ENCODE data around the gene ZNF581. TPM values are rescaled to one million over a fixed set of nuclear protein-coding genes. Genes with fewer than 3 reads are reported as not detected.
A peak's percentile ranks its signal among the peaks of the same experiment; 100 is the strongest.

ZNF581 gene
- polyA plus RNA-seq, 12 donors, result 17.9 to 33.7 (median 21.9) TPM; not detected in 1

DNA sequence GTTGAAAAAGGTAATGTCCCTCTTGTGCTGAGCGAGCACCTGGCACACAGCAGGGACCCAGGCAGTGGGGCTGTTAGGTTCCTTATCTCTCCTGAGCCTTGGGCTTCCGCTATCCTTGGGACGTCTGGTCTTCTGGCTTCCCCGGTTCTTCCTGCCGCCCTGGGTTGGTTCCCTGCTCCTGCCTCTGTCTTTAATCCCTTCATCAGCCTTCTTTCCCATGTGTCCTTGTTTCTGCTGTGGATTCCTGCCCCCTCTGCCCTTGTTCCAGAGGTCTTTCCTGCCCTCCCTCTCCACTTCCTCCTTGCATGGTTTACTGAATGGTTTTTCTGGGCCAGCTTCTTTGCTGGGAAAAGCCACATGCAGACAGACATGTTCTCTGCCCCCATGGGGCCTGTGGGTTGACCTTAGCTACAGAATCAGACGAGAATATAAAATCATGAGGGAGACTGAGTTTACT, 34.2 kb downstream of the ZNF581 start:
- no peak for DNase-seq

DNA sequence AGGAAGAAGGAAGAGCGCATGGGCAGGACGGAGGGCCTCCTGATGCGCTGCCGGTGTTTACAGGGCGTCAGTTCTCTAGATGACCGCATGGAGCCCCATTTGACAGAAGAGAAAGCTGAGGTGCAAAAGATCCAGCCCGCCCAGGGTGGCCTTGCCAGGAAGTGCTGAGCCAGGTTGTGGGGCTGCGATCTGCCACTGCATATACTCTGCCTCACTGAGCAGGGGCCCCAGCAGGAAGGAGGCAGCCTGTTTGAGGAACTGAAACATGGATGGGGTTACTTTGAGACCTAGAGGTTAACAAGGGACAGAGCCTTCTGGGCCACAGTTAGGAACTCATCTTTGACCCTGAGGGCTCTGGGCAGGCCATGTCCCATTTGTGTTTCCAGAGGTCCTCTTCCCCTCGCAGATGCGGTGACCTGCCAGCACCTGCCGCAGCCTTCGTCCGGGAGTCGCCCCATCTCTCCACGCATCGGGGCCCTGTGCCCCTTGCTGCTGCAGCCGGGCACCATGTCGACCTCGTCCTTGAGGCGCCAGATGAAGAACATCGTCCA, 34.7 kb downstream of the ZNF581 start:
- peak; percentile 17 for DNase-seq

DNA sequence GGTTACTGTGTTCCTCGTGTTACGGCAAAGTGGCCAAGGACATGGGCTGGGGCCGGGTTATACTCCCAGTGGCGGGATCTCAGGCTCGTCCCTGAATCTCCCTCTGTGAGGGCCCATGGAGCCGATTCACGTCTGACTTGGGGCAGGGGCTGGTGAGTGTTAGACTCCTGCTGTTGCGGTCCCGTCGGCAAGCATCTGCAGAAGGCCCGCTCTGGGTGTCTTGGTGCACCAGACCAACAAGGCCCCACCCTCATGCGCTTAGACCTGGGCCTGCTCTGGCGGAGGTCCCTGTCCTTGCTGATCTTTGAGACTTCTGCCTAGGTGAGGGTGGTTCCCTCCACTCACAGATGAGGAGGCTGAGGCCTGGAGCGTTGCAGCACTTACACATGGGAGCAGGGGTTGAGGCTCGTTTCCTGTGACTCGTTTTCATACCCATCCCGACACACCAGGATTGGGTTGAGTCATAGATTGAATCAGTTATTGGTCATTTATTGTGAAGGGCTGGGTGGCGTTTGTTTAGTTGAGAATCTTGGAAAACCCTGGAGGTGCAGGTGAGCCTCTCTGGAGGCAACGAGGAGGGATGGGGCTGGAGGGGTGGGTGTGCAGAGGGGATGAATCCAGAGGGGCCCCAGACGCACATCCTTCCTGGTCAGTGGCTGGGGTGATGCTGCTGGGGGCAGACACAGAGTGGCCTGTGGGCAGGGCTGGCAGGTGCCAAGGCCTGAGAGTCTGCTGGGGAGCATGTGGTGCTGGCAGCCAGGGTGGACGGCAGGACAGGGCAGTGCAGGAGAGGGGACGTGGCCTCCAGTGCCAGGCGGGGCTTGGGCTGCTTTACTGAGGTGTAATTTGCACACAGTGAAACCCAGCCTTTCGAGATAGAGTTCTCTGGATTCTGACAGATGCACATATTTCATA, 36.2 kb downstream of the ZNF581 start:
- no peak for DNase-seq

DNA sequence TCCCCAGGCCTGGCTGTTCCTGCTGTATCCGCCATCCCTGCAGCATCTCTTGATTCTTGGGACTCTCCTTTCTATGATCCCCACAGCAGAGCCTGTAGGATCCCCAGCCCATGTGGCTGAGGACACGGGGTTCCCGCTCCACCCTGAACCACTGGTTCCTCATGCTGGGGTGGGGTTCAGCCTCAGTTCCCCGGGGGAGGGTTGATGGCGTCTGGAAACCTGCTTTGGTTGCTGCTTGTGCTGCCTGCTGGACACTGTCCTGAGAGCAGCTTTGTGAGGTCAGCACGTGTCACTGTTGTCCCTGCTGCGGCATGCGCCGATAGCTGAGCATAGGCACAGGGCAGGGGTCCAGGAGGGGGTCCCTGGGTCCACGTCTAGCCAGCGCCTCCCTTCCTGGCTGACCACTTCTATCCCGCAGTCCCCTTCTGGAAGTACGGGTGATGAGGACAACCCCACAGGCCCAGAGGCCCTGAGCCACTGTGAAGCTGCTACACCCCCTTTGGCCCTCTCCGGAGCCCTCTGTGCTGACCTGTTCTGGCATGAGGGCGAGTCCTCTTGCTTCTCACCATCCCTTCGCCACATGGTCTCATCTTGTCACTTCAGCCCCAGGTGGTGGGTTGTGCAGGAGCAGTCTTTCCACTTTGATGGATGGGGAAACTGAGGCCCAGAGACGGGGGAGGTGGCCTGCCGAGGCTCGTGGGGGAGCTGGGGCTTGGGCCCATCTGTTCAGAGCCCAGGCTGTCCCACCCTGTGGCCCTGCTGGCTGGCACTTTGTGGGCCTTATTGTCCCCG, 37.1 kb downstream of the ZNF581 start:
- no peak for DNase-seq

DNA sequence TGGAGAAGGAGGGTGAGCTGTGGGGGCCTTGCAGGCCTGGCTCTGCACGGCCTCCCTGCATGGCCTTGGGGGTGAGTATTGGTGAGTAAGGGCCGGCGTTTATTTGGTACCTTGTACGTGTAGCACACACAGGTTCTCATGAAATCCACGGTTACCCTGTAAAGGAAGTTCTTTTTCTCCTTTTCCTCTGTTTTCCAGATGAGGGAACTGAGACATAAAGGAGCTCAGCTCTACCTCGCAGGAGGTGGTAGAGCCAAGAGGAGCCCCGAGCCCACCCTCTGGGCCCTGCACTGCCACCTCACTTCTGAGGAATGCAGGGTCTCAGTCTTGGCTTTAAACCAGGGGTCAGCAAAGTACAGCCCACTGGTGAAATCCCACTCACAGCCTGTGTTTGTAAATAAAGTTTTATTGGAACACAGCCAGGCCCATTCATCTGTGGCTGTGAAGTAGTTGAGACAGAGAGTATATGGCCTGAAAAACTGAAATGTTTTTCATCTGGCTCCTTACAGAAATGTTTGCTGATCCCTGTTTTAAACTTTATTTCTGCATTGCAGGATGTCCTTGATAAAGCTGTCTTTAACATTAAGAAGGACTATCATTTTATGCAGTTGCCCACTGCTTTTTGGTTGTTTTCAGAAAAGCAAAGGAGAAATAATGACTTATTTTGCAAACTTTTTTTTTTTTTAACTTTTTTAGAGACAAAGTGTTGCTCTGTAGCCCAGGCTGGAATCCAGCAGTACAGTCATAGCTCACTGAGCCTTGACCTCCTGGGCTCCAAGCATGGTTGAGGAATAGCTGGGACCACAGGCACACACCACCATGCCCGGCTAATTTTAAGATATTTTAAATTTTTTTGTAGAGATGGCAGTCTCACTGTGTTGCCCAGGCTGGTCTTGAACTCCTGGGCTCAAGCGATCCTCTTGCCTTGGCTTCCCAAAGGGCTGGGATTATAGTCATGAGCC, 38.0 kb downstream of the ZNF581 start:
- no peak for DNase-seq

DNA sequence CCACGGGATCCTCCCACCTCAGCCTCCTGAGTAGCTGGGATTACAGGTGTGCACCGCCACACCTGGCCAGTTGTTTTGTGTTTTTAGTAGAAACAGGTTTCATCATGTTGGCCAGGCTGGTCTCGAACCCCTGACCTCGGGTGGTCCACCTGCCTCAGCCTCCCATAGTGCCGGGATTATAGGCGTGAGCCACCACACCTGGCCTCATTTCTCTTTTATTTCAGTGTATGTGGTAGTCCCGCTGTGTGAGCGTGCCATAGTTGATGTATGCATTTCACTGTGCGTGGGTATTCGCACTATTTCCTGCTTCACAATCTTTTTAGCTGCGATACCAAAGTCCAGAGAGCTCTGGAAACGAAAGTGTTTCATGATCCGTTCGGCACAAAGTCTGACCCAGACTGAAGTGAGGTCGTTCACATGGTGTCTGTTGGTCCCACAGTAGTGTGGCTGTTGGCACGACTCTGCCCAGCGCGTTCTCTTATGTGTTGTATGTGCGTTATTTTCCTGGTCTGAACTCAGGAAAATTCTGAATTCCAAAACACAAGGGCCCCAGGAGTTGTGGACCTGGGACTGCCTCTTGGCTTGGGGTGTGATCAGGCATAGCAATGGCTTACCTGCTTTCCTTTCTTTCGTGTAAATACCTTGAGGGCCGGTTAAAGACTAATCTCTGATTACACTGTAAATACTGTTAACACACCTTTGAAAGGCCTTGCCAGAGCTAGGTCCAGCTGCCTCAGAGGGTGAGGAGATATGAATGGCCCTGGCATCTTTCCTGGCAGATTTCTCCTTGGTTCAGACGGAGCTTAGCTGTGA, 40.2 kb downstream of the ZNF581 start:
- no peak for DNase-seq

DNA sequence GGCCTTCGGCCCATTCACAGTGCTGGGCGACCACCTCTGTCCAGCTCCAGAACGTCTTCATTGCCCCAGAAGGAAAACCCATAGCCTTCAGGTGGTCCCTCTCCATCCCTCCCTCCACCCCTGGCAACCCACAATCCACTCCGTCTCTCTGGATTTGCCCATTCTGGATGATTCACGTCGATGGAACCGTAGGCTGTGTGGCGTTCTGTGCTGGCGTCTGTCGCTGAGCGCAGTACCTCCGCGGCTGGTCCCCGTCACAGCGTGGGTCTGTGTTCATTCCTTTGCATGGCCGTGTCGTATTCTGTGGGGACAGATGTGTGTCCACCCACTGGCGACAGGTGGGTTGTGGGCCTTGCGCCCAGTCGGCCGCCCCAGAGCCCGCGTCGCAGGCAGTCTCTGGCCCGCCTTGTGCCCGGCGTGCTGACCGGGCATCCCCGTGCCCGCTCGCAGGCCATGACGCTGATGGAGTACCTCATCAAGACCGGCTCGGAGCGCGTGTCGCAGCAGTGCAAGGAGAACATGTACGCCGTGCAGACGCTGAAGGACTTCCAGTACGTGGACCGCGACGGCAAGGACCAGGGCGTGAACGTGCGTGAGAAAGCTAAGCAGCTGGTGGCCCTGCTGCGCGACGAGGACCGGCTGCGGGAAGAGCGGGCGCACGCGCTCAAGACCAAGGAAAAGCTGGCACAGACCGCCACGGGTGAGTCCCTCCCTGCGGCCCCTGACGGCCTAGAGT, 41.7 kb downstream of the ZNF581 start:
- no peak for DNase-seq

DNA sequence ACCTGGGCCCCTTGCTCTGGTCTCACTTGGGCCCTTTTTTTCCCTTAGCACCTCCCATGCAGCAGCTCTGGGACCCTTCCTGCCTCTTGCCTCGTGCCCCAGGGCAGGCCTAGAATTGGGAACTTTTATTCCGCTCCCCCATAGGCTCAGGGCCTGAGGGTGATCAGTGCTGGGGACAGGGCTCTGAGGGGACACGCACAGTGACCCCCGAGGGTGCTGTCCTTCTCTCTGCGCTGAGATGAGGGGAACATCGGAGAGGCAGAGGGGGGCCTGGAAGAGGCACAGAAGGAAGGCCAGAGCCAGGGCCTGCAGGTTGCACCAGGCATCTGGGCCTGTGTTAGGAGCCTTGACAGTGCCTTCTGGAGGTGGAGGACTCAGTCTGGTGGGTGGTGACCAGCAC, 42.3 kb downstream of the ZNF581 start:
- DNase-seq, result no peak

DNA sequence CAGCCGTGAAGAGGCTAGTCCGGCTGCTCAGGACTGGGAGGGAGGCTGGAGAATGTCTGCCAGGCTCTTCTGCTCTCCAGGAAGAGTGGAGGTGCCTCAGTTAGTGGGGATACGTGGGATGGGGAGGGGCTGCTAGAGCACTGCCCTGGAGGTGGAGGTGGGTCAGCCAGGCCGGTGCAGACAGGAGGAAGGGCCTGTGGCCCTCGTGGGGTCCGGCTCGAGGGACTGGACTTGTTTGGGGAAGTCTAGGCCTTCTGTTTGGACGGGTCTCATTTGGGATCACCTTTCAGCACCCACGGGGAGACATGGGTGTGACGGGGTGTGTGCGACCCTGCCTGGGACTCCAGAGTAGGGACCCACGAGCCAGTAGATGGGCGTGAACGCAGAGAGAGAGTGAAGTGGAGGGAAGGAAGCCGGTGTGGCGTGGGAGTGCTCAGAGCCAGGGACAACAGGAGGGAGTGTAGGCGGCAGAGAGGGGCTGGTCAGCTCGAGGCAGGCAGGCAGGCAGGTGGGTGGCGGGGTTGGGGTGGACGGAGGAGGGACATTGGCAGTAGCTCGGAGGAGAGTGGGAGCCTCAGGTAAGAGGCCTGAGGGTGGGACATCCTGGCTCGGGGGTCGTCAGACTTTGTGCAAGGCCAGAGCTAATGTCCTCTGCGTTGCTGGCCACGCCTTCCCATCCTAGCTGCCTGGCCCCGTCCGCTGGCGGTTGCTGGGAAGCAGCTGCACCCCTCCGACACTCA, 43.0 kb downstream of the ZNF581 start:
- DNase-seq, result no peak

DNA sequence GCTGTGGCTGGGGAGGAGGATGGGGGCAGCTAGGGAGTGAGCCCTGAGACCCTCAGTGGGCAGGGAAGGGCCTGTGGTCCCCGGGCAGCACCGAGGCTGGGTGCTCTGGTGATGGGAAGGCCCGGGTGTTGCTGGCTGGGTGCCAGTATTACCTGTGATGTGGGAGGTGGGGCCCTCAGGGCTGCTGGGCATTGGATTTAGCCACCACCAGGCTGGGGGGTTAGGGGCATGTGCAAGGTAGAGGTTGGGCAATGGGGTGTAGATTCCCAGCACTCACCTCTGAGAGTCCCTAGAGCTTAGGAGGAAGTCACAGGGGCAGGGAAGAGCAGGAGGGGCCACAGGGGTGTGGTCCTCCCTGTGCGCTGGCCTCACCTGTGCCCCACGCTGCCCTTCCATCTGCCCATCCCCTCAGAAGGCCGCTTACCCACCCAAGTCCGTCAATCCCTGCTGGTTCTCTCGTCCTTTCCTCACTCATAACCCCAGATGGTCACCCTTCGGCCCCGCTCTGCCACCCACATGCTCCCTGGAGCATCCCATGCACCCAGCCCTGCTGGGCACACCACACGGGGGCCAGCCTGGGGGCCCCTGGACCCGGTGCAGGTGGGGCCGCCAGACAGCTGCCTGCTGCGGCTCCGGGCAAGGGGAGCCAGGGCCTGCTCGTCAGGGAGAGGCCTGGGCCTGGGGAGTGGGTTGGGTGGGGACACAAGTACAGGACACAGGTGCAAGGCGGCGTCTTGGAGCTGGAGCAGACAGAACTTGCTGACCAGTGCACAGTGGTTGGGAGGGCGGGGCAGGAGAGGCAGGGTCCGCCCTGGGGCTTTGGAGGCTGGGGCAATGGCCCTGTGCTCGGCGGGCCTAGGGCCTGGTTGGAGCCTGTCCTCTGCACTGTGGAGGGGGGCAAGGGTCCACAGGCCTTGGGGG, 44.1 kb downstream of the ZNF581 start:
- DNase-seq, result no peak

DNA sequence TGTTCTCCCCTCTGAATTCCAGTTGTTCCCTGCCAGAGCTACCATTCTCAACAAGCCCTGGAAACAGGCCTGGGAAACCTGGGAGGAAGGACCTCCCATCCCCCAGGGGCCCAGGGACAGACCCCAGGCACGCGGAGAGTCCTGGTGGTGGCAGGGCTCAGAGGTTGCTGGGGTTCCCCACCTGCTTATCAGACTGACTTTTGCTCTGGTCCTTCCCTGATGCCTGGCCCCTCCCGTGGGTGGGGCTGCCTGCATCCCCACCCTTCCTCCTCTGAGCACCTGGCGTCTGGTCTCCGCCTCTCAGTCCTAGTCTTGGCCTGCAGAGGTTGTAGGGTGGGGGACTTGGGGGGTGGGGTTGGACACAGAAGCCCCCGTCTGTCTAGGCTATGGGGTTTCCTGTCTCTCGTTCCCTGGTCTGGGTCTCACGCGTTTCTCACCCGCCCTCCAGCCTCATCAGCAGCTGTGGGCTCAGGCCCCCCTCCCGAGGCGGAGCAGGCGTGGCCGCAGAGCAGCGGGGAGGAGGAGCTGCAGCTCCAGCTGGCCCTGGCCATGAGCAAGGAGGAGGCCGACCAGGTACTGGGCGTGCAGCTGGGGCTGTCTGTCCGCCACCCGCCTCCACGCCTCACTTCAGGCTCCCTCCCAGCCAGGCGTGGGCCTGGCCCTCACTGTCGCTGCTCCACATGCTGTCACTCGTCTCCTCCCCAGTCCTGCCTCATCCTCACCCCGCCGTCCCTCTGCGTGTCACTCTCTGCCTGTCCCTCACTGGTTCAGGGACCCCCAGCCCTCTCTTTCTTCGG, 45.2 kb downstream of the ZNF581 start:
- DNase-seq, result peak; percentile 37

DNA sequence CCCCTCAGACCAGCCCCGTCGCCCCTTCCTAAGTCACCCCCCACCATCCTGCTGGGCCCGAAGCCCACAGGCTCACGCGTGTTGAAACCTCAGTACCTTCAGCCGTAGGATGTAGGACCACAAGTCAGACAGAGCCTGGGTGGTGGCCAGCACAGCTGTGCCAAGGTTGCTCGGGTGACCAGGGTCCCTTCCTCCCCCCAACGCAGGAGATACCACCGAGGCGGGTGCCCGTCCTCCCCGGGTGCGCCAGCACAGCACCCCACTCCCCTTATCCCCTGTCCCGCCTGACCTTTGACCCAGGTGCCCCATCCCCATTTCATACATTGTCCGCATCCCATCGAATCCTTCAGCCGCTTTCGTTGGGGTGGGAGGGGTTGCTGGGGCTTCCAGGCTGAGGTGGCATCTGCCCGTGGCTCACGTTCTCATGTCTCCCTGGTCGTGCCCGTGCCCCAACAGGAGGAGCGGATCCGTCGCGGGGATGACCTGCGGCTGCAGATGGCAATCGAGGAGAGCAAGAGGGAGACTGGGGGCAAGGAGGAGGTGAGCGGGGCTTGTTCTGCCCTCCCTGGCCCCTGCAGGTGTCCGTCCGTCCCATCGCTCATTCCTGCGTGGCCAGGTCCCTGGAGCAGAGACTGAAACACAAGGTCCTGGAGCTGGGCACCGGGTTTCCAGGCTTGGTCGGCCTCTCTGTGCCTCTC, 46.1 kb downstream of the ZNF581 start:
- DNase-seq, result no peak

DNA sequence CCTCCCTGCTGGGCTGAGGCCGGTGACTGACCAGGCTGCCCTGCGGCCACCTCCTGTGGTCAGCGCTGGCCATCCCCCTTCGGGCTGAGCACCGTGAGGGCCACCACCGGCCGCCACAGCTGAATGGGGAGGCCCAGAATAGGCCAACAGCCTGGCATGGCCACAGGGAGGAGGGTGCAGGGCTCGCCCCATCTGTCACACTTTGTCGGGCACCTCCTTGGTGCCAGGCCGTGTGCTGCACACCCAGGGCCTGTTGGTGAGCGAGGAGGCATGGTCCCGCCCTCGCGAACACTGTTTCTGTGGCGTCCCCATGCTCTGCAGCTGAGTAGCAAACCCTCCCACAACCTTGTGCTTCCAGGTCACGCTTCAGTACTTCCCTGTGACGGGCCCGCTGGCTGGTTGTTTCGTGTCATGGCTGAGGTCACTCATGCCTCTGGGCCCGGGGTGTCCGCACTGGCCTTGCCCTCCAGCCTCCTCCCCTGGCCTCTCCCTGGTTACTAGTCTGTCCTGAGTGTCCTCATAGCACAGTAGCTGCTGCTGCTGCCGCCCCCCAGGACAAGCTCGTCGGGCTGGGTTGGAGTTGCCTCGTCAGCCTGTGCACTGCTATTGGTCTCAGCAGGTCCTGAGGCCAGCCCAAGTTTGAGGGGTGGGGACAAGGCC, 46.8 kb downstream of the ZNF581 start:
- no peak for DNase-seq

DNA sequence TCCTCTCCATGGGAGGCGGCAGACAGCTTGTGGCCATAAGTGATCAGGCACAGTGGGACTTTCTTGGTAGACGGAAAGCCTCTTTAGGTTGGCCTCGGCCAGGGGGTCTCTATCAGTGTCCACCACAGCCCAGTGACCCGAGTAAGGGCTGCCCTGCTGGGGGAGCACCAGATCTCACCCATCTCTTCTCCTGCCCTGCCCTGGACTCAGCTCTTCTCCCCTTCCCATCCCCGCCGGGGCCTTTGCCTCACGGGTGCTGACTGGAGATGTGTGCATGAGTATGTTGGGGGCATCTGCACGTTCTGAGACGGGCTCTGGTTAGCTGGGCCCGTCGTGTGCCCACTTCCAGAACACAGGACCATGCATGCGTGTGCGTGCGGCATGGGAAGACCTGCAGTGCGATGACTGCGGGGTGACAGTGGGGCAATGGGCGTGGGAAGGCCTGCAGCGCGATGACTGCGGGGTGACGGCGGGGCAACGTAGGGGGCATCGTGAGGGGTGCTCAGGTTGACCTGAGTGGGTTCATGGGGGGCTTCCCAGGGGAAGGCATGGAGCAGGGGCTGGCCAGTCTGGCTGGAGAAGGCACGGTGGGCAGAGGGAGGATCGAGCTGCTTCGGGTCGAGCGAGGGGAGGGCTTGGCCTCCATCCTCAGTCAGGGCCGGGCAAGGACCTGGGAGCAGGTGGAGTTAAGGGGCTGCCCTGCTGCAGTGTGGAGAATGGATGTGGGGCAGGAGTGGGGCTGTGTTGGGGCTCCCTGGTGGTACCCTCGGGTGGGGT, 47.5 kb downstream of the ZNF581 start:
- no peak for DNase-seq
